TTC549 (cell line): ENCODE data around the gene PPAT.
"Not testable (repeated sequence)": the region's sequence is repeated elsewhere in the genome, so short reads cannot be mapped to it uniquely, and the experiment has no call there.

ENCODE experiments used
- FAIRE-seq: peaks from 2 replicates; lab custom pipeline; 2012; peaks lifted over from hg19 to GRCh38; lab: Jason Lieb, UNC

The PPAT gene

GRCh38 chr4:56374956-56375355, 60.5 kb downstream of the PPAT start:
- no peak for FAIRE-seq

DNA sequence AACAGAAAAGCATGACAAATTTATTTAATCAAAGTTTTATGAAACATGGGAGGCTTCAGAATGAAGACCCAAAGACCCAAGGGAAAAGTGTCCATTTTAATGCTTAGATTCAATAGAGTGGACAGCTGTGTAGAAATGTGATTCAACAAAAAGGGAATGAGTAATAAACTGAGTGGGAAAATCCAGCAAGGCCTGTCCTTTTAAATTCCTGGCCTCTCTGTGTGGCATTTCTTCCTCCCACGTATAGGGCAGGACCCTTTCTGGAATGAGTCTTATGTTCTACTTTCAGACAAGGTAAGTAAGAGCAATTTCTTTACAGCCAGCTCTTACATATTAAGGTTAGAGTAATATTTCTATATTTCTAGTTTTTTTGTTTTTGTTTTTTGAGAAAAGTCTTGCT, 62.6 kb downstream of the PPAT start:
- no peak for FAIRE-seq

GRCh38 chr4:56371426-56372220, 63.8 kb downstream of the PPAT start:
- FAIRE-seq, result no peak

DNA sequence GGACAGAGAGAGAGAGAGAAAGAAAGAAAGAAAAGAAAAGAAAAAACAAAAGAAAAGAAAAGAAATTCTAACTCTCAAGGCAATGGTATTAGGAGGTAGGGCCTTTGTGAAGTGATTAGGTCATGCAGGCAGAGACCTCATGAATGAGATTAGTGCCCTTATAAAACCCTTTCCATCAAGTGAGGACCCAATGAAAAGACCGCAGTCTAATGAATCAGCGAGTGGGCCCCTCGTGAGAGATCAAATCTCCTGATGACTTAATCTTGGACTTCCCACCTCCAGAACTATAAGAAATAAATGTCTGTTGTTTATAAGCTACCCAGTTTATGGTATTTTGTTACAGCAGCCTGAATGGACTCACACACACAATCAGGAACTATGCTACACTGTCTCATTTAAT, 65.0 kb downstream of the PPAT start:
- no peak for FAIRE-seq

- not testable (repeated sequence) for FAIRE-seq
Measured at GRCh38 chr4:56362981-56363380, 72.4 kb downstream of the PPAT start.

DNA sequence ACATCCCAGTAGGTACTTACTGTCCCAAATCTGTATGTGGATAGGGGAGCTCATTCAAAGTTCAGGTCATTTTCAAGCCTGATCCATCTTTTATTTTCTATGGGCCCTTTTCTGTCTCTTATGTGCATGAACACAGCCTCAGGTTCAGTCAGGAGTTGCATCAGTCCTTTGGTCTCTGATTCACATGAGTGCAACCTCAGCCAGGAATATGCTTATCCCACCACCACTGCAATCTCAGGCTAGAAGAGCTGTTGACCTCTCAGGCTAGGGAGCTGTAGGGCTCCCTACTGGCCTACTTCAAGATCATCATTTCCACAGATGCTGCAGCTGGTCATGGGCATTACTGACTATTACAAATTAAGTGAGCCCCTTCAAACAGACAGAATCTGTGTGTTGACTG, 75.3 kb downstream of the PPAT start:
- FAIRE-seq, result no peak

GRCh38 chr4:56356650-56357049, 78.8 kb downstream of the PPAT start:
- FAIRE-seq, result no peak

- no peak for FAIRE-seq
Measured at GRCh38 chr4:56348576-56348975, 86.8 kb downstream of the PPAT start.

GRCh38 chr4:56345458-56345857, 90.0 kb downstream of the PPAT start:
- no peak for FAIRE-seq
